GM23248 (cell line): ENCODE results near the gene SCTR. TPM values are rescaled to one million over a fixed set of nuclear protein-coding genes. Genes with fewer than 3 reads are reported as not detected.

Experiments used
- DNase-seq: peaks from one replicate; pipeline ENCODE4 v3.0.0-alpha.2; 2015
- H2AFZ ChIP-seq: fragments of 200-600 bp; sonication (generic); 2 replicates; pipeline ENCODE4 v1.6.1; 2016; ENCODE audit warnings: antibody characterized with exemption
- H3F3A ChIP-seq: fragments of 200-600 bp; sonication (generic); 2 replicates; pipeline ENCODE4 v1.6.1; 2016; ENCODE audit warnings: mild to moderate bottlenecking, antibody characterized with exemption, mixed run types; ENCODE audit not compliant: insufficient read depth
- H3K27ac ChIP-seq: fragments of 200-600 bp; sonication (generic); 2 replicates; pipeline ENCODE4 v1.5.1; 2016; ENCODE audit warnings: mild to moderate bottlenecking
- H3K27me3 ChIP-seq: fragments of 200-600 bp; sonication (generic); replicated peaks from 2 replicates; pipeline ENCODE4 v1.6.1; 2016; ENCODE audit warnings: mild to moderate bottlenecking; ENCODE audit not compliant: insufficient read depth
- H3K36me3 ChIP-seq: fragments of 200-600 bp; sonication (generic); 2 replicates; pipeline ENCODE4 v1.6.1; 2016; ENCODE audit warnings: low read depth, mild to moderate bottlenecking
- H3K4me1 ChIP-seq: fragments of 200-600 bp; sonication (generic); 2 replicates; pipeline ENCODE4 v1.6.1; 2016; ENCODE audit warnings: mild to moderate bottlenecking; ENCODE audit not compliant: insufficient read depth
- H3K4me2 ChIP-seq: fragments of 200-600 bp; sonication (generic); one replicate; pipeline ENCODE4 v1.6.1; 2016; ENCODE audit warnings: mild to moderate bottlenecking; ENCODE audit not compliant: unreplicated experiment
- H3K4me3 ChIP-seq: fragments of 200-600 bp; sonication (generic); 2 replicates; pipeline ENCODE4 v1.5.1; 2016; ENCODE audit warnings: mild to moderate bottlenecking
- H3K79me2 ChIP-seq: fragments of 200-600 bp; sonication (generic); 2 replicates; pipeline ENCODE4 v1.6.1; 2016; ENCODE audit warnings: mild to moderate bottlenecking; ENCODE audit not compliant: insufficient read depth
- H3K9ac ChIP-seq: fragments of 200-600 bp; sonication (generic); 2 replicates; pipeline ENCODE4 v1.6.1; 2016; ENCODE audit warnings: mild to moderate bottlenecking
- H3K9me2 ChIP-seq: fragments of 200-600 bp; sonication (generic); 2 replicates; pipeline ENCODE4 v1.6.1; 2016; ENCODE audit warnings: mixed run types, mild to moderate bottlenecking, moderate library complexity; ENCODE audit not compliant: insufficient read depth
- H3K9me3 ChIP-seq: fragments of 200-600 bp; sonication (generic); one replicate; pipeline ENCODE4 v1.6.1; 2017; ENCODE audit warnings: low read depth
- H4K20me1 ChIP-seq: fragments of 200-600 bp; sonication (generic); 2 replicates; pipeline ENCODE4 v1.6.0; 2016; ENCODE audit not compliant: insufficient read depth
- EZH2 ChIP-seq: fragments of 200-600 bp; sonication (generic); IDR thresholded peaks from 2 replicates; pipeline ENCODE4 v1.6.1; 2018; ENCODE audit warnings: antibody characterized with exemption, mild to moderate bottlenecking; ENCODE audit not compliant: insufficient read depth, poor library complexity, severe bottlenecking
- EZH2phosphoT487 ChIP-seq: fragments of 200-600 bp; sonication (generic); IDR thresholded peaks from 2 replicates; pipeline ENCODE4 v1.6.1; 2018; ENCODE audit warnings: antibody characterized with exemption, moderate library complexity, mild to moderate bottlenecking, low read depth; ENCODE audit not compliant: insufficient read depth
- WGBS, 2 experiments: methylation state at CpG; one replicate each; pipeline ENCODE4 v1.1.6; 2015 to 2017; ENCODE audit warnings: low lambda C conversion rate in 2 of 2, low coverage in 1 of 2; ENCODE audit errors: missing lambda C conversion rate in 2 of 2; 5-methylcytosine and 5-hydroxymethylcytosine counted together
- in situ Hi-C: fragments of 300-500 bp; cut with MboI; formaldehyde crosslinking; loops from 2 replicates; pipeline ENCODE4 v1.15.0; 2020
- polyA plus RNA-seq: library from polyadenylated mRNA; unstranded; fragments of >200 nt; fragmentation: Nextera tagmentation; extraction: Ambion mirVana; gene quantifications from 2 replicates; pipeline ENCODE4 v1.2.1, GENCODE V29; 2016
- total RNA-seq: library from RNA; depleted of rRNA; stranded (reverse); fragments of >200 nt; shearing (Covaris generic); gene quantifications from 2 replicates; pipeline ENCODE4 v1.2.3, GENCODE V29; 2014

Gene SCTR
- total and polyA plus RNA-seq, 2 experiments from 2014 or later, result not detected

DNA sequence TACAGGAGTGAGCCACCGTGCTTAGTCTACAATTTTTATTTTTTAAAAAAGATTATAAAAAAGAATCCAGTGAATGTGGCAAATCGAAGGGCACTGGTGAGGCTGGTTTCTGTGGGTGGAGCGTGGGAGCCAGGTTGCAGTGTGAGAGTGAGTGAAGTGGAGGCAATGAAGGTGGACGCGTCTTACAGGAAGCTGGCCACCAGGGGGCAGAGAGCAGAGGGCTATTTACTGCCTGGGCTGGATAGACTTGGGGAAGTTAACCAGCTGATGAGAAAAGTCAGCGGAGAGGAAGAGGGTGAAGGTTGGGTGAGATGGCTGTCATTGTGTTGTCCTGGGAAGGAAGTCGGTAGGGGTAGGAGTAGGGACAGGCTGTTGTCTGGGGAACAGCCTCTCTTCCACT, 6.8 kb downstream of the SCTR start:
- WGBS, 2 experiments, result 13 to 16% methylated on average over 7 of the region's 7 CpGs
- Histone ChIP-seq H3K79me2 (no peaks in the 10 kb centered on the region), H3K9me2 (no peaks in the 10 kb centered on the region), H3K27ac (no peak overlapping the region), H3K4me1 (no peaks in the 10 kb centered on the region), H3K4me3 (no peak overlapping the region), H3K9ac (no peak overlapping the region), H3K27me3 (peaks cover 42% of the 10 kb centered on the region), H4K20me1 (no peaks in the 10 kb centered on the region), H2AFZ (no peak overlapping the region), H3K4me2 (no peak overlapping the region), H3F3A (no peaks in the 10 kb centered on the region), H3K36me3 (no peaks in the 10 kb centered on the region), H3K9me3 (no peaks in the 10 kb centered on the region)
- no peak for TF ChIP-seq EZH2phosphoT487
- TF ChIP-seq EZH2, result no peak
- DNase-seq, result peak; percentile 74
- in situ Hi-C loops, result no loop called here

DNA sequence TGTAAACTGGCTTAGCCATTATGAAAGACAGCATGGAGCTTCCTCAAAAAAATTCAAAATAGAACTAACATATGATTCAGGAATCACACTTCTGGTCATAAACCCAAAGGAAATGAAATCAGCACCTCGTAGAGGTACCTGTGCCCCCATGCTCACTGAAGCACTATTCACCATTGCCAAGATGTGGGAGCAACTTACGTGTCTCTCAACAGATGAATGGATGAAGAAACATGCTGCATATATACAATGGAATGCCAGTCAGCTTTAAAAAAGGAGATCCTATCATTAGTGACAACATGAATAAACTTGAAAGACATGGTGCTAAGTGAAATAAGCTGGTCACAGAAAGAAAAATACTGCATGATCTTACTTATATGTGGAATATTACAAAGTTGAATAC, 8.2 kb downstream of the SCTR start:
- no peaks in the 10 kb centered on the region for H3K9me3 ChIP-seq
- no peaks in the 10 kb centered on the region for H3K4me1 ChIP-seq
- no peak for DNase-seq
- in situ Hi-C loops, result no loop called here
- H3K27me3 ChIP-seq, result peaks cover 44% of the 10 kb centered on the region
- H3K4me2 ChIP-seq, result no peak overlapping the region
- no peak overlapping the region for H2AFZ ChIP-seq
- H3K9ac ChIP-seq, result no peak overlapping the region
- TF ChIP-seq EZH2 (no peak), EZH2phosphoT487 (no peak)
- WGBS, 2 experiments, result 42 to 51% methylated on average over 2 of the region's 2 CpGs
- H3K9me2 ChIP-seq, result no peaks in the 10 kb centered on the region
- H3F3A ChIP-seq, result no peaks in the 10 kb centered on the region
- no peaks in the 10 kb centered on the region for H3K36me3 ChIP-seq
- H3K79me2 ChIP-seq, result no peaks in the 10 kb centered on the region
- H3K4me3 ChIP-seq, result no peak overlapping the region
- no peak overlapping the region for H3K27ac ChIP-seq
- H4K20me1 ChIP-seq, result no peaks in the 10 kb centered on the region

DNA sequence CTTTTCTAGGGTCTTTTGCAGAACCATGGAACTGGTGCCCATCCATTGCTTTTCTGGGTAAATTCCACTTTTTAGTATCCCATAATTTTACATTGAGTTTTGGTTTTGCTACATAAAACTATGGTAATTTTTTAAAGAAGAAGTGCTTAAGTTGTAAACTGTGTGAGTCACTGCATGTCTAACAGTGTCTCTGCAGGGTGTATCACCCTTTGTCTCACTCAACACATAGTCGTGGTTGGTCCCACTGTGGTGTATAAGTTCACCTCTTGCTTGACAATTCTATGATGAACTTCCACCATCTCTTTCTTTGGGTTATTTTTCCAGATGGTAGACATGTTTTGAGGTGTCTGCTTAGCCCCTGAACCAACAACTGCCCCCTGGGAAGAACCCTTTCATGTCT, 10.5 kb downstream of the SCTR start:
- H3K36me3 ChIP-seq, result no peaks in the 10 kb centered on the region
- no peaks in the 10 kb centered on the region for H3K79me2 ChIP-seq
- no peaks in the 10 kb centered on the region for H3F3A ChIP-seq
- H4K20me1 ChIP-seq, result no peaks in the 10 kb centered on the region
- in situ Hi-C loops, result no loop called here
- no peak for TF ChIP-seq EZH2
- TF ChIP-seq EZH2phosphoT487, result no peak
- no peak overlapping the region for H3K4me3 ChIP-seq
- 0 to 8% methylated on average over 1 of the region's 1 CpG for WGBS, 2 experiments
- H3K9ac ChIP-seq, result no peak overlapping the region
- H3K27ac ChIP-seq, result no peak overlapping the region
- H3K4me1 ChIP-seq, result no peaks in the 10 kb centered on the region
- H3K27me3 ChIP-seq, result peaks cover 41% of the 10 kb centered on the region
- H3K9me2 ChIP-seq, result no peaks in the 10 kb centered on the region
- H3K4me2 ChIP-seq, result no peak overlapping the region
- H3K9me3 ChIP-seq, result no peaks in the 10 kb centered on the region
- DNase-seq, result peak; percentile 19
- H2AFZ ChIP-seq, result no peak overlapping the region

DNA sequence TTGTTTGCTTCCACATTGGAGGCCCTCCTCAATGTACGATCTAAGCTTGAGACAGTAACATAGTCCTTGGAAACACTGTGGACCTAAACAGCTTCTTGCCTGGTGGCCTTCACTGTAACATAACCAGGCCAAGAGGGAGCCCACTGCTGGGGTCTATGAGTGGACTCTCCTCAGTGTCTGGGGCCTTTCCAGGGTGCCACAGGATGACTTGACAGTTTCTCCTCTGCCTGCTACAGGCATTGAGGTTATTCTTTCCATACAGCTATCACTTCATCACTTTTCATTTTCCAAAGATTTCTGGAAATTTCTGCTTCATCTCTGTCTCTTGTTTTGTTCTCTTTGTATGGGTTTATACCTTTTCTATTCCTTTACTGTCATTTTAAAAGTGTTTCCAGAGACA, 11.3 kb downstream of the SCTR start:
- H2AFZ ChIP-seq, result no peak overlapping the region
- no peak for DNase-seq
- peaks cover 41% of the 10 kb centered on the region for H3K27me3 ChIP-seq
- no peaks in the 10 kb centered on the region for H3K9me3 ChIP-seq
- TF ChIP-seq EZH2phosphoT487 (no peak), EZH2 (no peak)
- H3F3A ChIP-seq, result no peaks in the 10 kb centered on the region
- H3K36me3 ChIP-seq, result no peaks in the 10 kb centered on the region
- in situ Hi-C loops, result no loop called here
- H3K4me2 ChIP-seq, result no peak overlapping the region
- H3K4me3 ChIP-seq, result no peak overlapping the region
- H4K20me1 ChIP-seq, result no peaks in the 10 kb centered on the region
- H3K4me1 ChIP-seq, result no peaks in the 10 kb centered on the region
- no peak overlapping the region for H3K27ac ChIP-seq
- 45 to 65% methylated on average over 1 of the region's 1 CpG for WGBS, 2 experiments
- no peak overlapping the region for H3K9ac ChIP-seq
- no peaks in the 10 kb centered on the region for H3K79me2 ChIP-seq
- H3K9me2 ChIP-seq, result no peaks in the 10 kb centered on the region

DNA sequence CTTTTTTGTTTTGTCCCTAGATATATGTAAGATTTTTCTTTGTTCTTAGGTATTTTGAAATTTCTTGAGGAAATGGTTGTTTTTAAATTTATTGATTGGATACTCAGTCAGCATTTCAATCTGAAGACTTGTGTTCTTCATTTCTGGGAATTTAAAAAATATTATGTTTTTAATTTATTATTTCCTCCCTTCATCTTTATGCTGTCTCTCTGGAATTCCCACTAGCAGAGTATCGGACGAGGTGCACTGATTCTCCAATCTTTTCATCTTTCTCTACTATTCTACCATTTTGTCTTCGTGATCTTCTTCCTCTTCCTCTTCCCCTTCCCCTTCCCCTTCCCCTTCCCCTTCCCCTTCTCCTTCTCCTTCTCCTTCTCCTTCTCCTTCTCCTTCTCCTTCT, 12.3 kb downstream of the SCTR start:
- Histone ChIP-seq H3K9ac (no peak overlapping the region), H2AFZ (no peak overlapping the region), H3F3A (no peaks in the 10 kb centered on the region), H3K27ac (no peak overlapping the region), H3K4me2 (no peak overlapping the region), H3K36me3 (no peaks in the 10 kb centered on the region), H3K9me2 (no peaks in the 10 kb centered on the region), H3K79me2 (no peaks in the 10 kb centered on the region), H3K4me1 (no peaks in the 10 kb centered on the region), H4K20me1 (no peaks in the 10 kb centered on the region), H3K9me3 (no peaks in the 10 kb centered on the region), H3K4me3 (no peak overlapping the region), H3K27me3 (peaks cover 40% of the 10 kb centered on the region)
- WGBS, 2 experiments, result 21 to 37% methylated on average over 2 to 3 of the region's 3 CpGs
- in situ Hi-C loops, result no loop called here
- TF ChIP-seq EZH2phosphoT487, result no peak
- no peak for TF ChIP-seq EZH2
- no peak for DNase-seq
